Suprapubic skin (tissue), 4 donors: ENCODE data around the gene RBM33. TPM values are rescaled to one million over a fixed set of nuclear protein-coding genes. Genes with fewer than 3 reads are reported as not detected.

Experiments
- DNase-seq, 2 donors: peaks; one replicate each; pipeline ENCODE4 v3.0.0-alpha.2; 2019; ENCODE audit warnings: low spot score in 2 of 2
- H3K27ac ChIP-seq: fragments of 200-600 bp; sonication (generic); one replicate; pipeline ENCODE4 v1.5.1; 2019
- H3K27me3 ChIP-seq: fragments of 200-600 bp; sonication (generic); one replicate; pipeline ENCODE4 v1.5.1; 2019
- H3K36me3 ChIP-seq: fragments of 200-600 bp; sonication (generic); one replicate; pipeline ENCODE4 v1.5.1; 2019
- H3K4me1 ChIP-seq: fragments of 200-600 bp; sonication (generic); one replicate; pipeline ENCODE4 v1.5.1; 2019
- H3K4me3 ChIP-seq: fragments of 200-600 bp; sonication (generic); one replicate; pipeline ENCODE4 v1.5.1; 2019; ENCODE audit warnings: mild to moderate bottlenecking
- H3K9me3 ChIP-seq: fragments of 200-600 bp; sonication (generic); one replicate; pipeline ENCODE4 v1.5.1; 2019
- EP300 ChIP-seq: sonication (generic); formaldehyde crosslinking; IDR thresholded peaks from one replicate; pipeline ENCODE4 v1.6.1; 2017; ENCODE audit warnings: antibody characterized with exemption
- POLR2A ChIP-seq, 2 donors: fragments of 450-650 bp; IDR thresholded peaks; one replicate each; pipeline ENCODE4 v1.6.1; 2017; ENCODE audit warnings: antibody characterized with exemption in 2 of 2, mild to moderate bottlenecking in 2 of 2, moderate library complexity in 2 of 2
- POLR2AphosphoS5 ChIP-seq, 3 donors: sonication (generic); formaldehyde crosslinking; IDR thresholded peaks; one replicate each; pipeline ENCODE4 v1.6.1; 2017; ENCODE audit warnings: antibody characterized with exemption in 3 of 3
- WGBS: methylation state at CpG from one replicate; pipeline ENCODE4 v1.1.5; 2018; 5-methylcytosine and 5-hydroxymethylcytosine counted together
- total RNA-seq, 4 donors: library from RNA; depleted of rRNA; stranded (reverse); fragments of >200 nt; gene quantifications; one replicate each; pipeline ENCODE4 v1.1.0, GENCODE V29; 2016
- TF ChIP-seq, protein P1 (sequence below), 2 donors: fragments of 200-600 bp in 1 of 2; fragments of 450-650 bp in 1 of 2; sonication (generic) in 1 of 2; IDR thresholded peaks; one replicate each; pipeline ENCODE4 v1.5.1; 2016 to 2019; ENCODE audit warnings: antibody characterized with exemption in 2 of 2, mild to moderate bottlenecking in 1 of 2, moderate library complexity in 1 of 2

RBM33 gene
- total RNA-seq, 4 donors from 2014 or later: 37.4 to 121 (median 58.2) TPM

DNA sequence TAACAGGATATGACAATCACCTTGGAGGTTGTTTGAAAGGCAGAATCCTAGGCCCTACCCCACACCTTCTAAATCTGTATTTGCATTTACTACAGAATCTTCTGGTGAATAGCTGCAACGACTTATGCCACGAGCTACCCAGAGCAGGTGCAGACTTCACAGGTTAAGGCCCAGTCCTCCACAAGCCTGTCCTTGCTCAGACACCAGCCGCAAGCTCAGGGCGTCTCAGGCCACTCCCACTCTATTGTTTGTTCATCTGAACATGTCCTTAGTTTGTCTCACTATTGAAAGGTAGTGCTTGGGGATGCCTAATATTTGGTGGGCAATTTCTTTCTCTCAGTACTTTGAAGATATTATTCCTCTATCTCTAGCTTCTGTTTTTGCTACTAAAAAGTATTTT is 18.9 kb upstream of the RBM33 start:
- Histone ChIP-seq H3K4me3 (no peak overlapping the region), H3K36me3 (no peaks in the 10 kb centered on the region), H3K27ac (no peak overlapping the region), H3K4me1 (no peaks in the 10 kb centered on the region), H3K9me3 (peaks cover 9% of the 10 kb centered on the region), H3K27me3 (no peaks in the 10 kb centered on the region)
- WGBS: 85% methylated on average over 4 of the region's 4 CpGs
- no peak for DNase-seq
- TF ChIP-seq POLR2A (IDR thresholded peaks at IDR 0.05): no peak
- no peak for TF ChIP-seq POLR2AphosphoS5 (IDR thresholded peaks at IDR 0.05)
- no peak for TF ChIP-seq EP300
- TF ChIP-seq, protein P1, sequence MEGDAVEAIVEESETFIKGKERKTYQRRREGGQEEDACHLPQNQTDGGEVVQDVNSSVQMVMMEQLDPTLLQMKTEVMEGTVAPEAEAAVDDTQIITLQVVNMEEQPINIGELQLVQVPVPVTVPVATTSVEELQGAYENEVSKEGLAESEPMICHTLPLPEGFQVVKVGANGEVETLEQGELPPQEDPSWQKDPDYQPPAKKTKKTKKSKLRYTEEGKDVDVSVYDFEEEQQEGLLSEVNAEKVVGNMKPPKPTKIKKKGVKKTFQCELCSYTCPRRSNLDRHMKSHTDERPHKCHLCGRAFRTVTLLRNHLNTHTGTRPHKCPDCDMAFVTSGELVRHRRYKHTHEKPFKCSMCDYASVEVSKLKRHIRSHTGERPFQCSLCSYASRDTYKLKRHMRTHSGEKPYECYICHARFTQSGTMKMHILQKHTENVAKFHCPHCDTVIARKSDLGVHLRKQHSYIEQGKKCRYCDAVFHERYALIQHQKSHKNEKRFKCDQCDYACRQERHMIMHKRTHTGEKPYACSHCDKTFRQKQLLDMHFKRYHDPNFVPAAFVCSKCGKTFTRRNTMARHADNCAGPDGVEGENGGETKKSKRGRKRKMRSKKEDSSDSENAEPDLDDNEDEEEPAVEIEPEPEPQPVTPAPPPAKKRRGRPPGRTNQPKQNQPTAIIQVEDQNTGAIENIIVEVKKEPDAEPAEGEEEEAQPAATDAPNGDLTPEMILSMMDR (IDR thresholded peaks at IDR 0.05): no peak

DNA sequence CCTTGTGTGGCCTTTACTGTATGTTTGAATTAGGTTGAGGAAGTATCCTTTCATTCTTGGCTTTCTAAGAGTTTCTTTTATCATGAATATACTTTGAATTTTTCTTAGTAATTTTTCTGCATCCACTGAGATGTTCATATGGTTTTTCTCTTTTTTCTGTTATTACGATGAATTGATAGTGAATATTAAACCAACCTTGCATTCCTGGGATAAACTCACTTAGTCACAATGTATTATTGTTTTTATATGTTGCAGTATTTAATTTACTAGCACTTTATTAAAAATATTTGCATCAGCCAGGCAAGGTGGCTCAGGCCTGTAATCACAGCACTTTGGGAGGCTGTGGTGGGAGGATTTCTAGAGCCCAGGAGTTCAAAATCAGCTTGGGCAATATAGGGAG is 15.3 kb upstream of the RBM33 start:
- no peak for TF ChIP-seq EP300
- TF ChIP-seq POLR2A (IDR thresholded peaks at IDR 0.05): no peak
- no peak for TF ChIP-seq POLR2AphosphoS5 (IDR thresholded peaks at IDR 0.05)
- TF ChIP-seq, protein P1 (IDR thresholded peaks at IDR 0.05): no peak
- Histone ChIP-seq H3K27ac (no peak overlapping the region), H3K36me3 (no peaks in the 10 kb centered on the region), H3K4me1 (no peaks in the 10 kb centered on the region), H3K9me3 (peaks cover 16% of the 10 kb centered on the region), H3K4me3 (no peak overlapping the region), H3K27me3 (no peaks in the 10 kb centered on the region)
- 96% methylated on average over 1 of the region's 1 CpG for WGBS
- DNase-seq: no peak

DNA sequence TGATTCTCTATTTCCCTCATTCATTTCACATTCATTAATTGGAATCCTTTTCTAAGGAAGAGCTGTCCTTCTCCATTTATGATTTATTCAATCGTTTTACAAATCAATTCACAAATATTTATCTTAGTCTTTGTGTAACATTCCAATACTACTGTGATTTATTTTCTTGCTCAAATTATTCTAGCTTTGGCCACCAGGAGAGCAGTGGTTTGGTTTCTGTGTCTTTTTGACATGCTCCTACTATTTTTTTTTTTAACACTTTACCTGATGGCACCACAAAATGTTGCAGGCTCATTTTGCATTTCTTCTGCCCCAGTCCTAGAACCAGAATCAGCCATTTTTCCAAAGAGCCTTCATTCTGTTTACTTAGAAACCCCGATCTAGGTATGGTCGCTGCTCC is 13.3 kb upstream of the RBM33 start:
- no peak for DNase-seq
- Histone ChIP-seq H3K9me3 (peaks cover 25% of the 10 kb centered on the region), H3K36me3 (no peaks in the 10 kb centered on the region), H3K4me3 (no peak overlapping the region), H3K27ac (no peak overlapping the region), H3K27me3 (no peaks in the 10 kb centered on the region), H3K4me1 (no peaks in the 10 kb centered on the region)
- TF ChIP-seq POLR2AphosphoS5 (IDR thresholded peaks at IDR 0.05) (no peak), POLR2A (IDR thresholded peaks at IDR 0.05) (no peak), EP300 (no peak)
- TF ChIP-seq, protein P1 (IDR thresholded peaks at IDR 0.05): no peak
- WGBS: 94% methylated on average over 3 of the region's 3 CpGs

DNA sequence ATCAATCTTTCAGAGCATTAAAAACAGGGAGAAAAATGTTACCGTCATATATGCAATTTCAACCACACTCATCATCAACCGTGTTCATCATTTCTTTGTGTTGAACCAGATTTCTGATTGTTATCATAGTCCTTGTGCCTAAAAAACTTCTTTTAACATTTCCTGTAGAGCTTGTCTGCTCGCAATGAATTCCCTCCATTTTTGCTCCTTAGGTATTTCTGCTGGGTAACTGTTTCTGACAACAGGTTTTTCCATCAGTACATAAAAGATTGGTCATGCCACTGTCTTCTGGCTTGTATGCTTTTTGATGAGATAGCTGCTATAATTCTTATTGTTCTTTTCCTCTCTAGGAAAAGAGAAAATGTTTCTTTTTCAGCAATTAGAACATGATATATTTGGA is 8.6 kb upstream of the RBM33 start:
- TF ChIP-seq POLR2A (IDR thresholded peaks at IDR 0.05) (no peak), EP300 (no peak), POLR2AphosphoS5 (IDR thresholded peaks at IDR 0.05) (no peak)
- TF ChIP-seq, protein P1 (IDR thresholded peaks at IDR 0.05): no peak
- Histone ChIP-seq H3K27ac (no peak overlapping the region), H3K27me3 (no peaks in the 10 kb centered on the region), H3K4me1 (no peaks in the 10 kb centered on the region), H3K36me3 (no peaks in the 10 kb centered on the region), H3K9me3 (peaks cover 16% of the 10 kb centered on the region), H3K4me3 (no peak overlapping the region)
- no peak for DNase-seq
- 95% methylated on average over 3 of the region's 3 CpGs for WGBS

DNA sequence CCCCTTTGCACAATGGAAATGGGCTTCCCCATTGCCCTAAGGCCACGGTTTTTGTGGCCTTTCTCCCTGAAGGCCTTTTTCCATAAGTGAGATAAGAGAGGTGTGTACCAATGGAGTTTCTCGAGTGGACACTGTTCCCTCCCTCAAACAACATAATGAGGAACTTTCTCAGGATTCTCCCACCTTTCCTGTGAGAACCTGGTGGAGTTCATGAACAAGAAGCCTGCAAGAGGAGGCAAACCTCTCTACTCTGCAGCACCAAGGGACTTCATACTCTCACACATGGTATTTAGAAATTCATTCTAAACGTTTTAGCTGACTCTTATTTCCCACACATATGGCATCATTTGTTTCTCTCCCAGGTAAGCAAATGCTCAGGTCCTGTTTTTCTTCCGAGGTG is 7.3 kb upstream of the RBM33 start:
- Histone ChIP-seq H3K4me1 (no peaks in the 10 kb centered on the region), H3K4me3 (no peak overlapping the region), H3K36me3 (no peaks in the 10 kb centered on the region), H3K27me3 (no peaks in the 10 kb centered on the region), H3K9me3 (peaks cover 9% of the 10 kb centered on the region), H3K27ac (no peak overlapping the region)
- 81% methylated on average over 4 of the region's 4 CpGs for WGBS
- no peak for DNase-seq
- TF ChIP-seq POLR2AphosphoS5 (IDR thresholded peaks at IDR 0.05): no peak
- no peak for TF ChIP-seq POLR2A (IDR thresholded peaks at IDR 0.05)

DNA sequence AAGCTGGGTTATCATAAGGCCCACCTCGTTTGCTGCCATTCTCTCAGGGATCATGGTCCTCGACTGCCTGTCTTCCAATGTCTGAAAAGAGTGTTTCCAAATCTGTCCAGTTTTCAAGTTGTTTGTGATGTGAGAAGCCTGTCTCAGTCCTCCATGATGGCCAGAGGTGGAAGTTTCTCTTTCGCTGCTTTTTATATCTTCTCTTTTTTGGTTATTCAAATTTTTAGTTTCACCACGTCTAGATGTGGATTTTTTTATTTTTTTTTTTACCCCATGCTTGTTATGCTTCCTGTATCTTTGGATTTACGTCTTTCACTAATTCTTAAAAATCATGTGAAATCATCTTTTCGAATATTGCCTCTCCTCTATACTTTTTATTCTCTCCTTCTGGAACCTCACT is 6.1 kb upstream of the RBM33 start:
- no peak overlapping the region for H3K27ac ChIP-seq
- no peaks in the 10 kb centered on the region for H3K27me3 ChIP-seq
- DNase-seq: no peak
- H3K4me3 ChIP-seq: no peak overlapping the region
- WGBS: 89% methylated on average over 6 of the region's 6 CpGs
- TF ChIP-seq EP300 (no peak), POLR2AphosphoS5 (IDR thresholded peaks at IDR 0.05) (no peak), POLR2A (IDR thresholded peaks at IDR 0.05) (no peak)
- TF ChIP-seq, protein P1 (IDR thresholded peaks at IDR 0.05): no peak
- peaks cover 9% of the 10 kb centered on the region for H3K9me3 ChIP-seq
- H3K4me1 ChIP-seq: peaks cover 4% of the 10 kb centered on the region
- H3K36me3 ChIP-seq: no peaks in the 10 kb centered on the region
